CD4-positive, alpha-beta T cell treated with Interleukin-17A for 4 hours (primary cell): ENCODE measurements around the gene OR5A1.
"Not testable (repeated sequence)": the region's sequence is repeated elsewhere in the genome, so short reads cannot be mapped to it uniquely, and the experiment has no call there.

Experiments used
- DNase-seq: peaks from one replicate; pipeline ENCODE4 v3.0.0-alpha.2; 2020; ENCODE audit warnings: mixed read lengths

The OR5A1 gene

DNA sequence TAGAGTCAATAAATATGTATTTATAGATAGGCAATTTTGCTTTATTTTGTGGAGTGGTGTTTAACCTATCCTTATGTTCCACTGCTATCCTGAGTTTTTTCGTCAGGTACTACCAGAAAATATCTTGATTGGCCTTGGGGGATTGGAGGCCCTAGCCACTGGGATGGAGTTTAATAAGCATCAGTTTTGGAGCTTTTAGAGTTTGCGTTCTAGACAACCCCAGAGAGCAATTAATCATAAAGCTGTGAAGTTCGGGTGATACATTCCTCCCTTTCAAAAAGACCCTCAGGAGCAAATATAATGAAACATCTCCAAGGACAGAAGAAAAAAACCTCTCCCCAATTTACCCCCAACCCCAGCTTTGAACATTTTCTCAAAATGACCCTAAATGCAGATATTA lies at the start of gene OR5A1:
TSS of gene OR5A1 (plus strand) at position 301 of the 400 bp plus-strand sequence. CDS start 6,700 bp downstream, outside the sequence.
- no peak for DNase-seq

GRCh38 chr11:59394186-59394585 lies 42.1 kb upstream of the OR5A1 start:
- DNase-seq, result no peak

DNA sequence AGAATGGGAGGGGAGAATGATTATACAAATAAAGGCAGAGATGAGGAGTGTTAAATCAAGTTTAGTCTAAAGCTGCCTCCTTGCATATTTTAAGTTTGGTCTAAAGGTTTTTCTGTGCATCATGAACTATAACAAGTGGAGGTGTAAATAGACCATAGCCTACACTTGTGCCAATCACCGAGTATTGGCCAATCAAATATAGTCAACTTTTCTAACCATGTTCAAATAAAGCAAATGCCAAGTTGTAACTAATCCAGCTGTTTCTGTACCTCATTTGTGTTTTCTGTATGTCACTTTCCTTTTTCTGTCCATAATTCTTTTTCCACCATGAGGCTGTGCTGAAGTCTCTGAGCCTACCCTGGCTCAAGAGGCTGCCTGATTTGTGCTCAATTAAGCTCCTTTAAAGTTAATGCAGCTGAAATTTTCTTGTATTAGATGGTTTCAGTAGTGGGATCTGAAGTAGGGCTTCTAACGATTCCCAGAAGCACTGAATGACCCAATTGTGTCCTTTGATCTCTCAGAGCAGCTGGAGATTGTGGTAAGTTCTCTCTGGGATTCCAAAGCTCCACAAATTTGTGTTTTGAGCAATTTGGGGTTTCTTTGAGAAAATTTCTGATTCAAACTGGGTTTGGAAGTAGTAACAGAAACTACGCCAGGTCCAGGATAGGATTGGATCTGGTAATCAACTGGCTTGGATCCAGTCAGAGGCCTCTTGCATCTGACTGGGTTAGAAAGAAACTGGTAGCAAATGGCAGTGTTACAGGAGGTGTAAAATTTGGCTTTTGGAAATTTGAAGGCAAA lies 35.6 kb upstream of the OR5A1 start:
- DNase-seq, result no peak

DNA sequence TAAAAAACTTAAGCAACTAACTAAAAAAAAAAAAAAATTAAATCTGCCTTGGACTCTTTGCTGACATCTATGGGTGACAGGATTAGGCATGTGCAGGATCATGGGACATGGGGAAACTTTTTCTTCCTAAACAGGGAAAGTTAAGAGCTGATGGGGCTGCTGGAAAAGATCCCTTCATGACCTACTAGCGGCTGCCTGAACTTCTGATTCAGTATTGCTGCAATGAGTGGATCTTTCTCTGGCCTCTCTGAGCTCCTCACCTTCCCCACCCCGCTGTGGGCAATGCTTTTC lies 35.1 kb upstream of the OR5A1 start:
- no peak for DNase-seq

GRCh38 chr11:59403546-59403945 lies 32.7 kb upstream of the OR5A1 start:
- DNase-seq, result no peak

DNA sequence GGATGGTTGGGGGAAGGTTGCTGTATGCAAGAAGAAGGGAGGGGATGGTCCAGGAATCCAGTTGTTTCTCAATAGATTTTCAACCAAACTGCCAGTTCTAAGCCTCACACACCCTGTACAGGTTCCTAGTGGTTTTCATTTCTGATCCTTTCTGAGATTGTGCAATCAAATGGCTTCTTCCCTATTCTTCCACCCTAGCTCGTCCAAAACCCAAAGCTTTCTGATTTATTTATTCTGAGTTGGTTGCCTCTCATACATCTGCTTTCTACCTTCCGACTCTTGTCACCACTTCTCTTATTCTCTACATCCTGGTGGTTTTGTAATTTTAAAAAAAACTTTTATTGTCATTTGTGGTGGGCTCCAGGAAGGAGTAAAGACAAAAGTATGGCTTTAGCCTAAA lies 22.6 kb upstream of the OR5A1 start:
- no peak for DNase-seq

DNA sequence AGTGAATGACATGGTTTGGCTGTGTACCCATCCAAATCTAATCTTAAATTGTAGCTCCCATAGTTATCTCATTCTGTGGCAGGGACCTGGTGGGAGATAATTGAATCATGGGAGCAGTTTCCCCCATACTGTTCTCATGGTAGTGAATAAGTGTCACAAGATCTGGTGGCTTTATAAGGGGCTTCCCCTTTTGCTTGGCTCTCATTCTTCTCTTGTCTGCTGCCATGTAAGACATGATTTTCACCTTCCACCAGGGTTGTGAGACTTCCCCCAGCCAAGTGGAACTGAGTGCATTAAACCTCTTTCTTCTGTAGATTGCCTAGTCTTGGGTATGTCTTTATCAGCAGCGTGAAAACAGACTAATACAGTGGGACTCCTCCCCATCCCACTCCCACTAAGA lies 21.2 kb upstream of the OR5A1 start:
- DNase-seq, result no peak

GRCh38 chr11:59416613-59417012 lies 19.7 kb upstream of the OR5A1 start:
- DNase-seq, result no peak

GRCh38 chr11:59417023-59417422 lies 19.2 kb upstream of the OR5A1 start:
- DNase-seq, result no peak

GRCh38 chr11:59418156-59418555 lies 18.1 kb upstream of the OR5A1 start:
- no peak for DNase-seq

DNA sequence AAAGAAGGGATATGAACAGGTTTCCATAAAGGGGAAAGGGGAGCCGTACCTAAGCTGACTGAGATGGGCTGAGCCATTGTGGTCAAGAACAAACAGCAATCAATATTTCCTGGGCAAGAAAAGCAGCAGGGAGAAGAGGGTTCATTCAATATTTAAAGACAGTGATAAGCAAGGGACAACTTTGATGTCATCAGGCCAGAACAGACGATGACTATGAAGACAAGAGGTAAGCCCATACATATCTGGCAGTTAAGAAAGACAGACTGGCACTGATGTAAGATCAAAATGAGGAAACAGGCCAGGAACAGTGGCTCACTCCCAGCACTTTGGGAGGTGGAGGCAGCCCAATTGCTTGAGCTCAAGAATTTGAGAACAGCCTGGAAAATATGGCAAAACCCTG lies 12.4 kb upstream of the OR5A1 start:
- no peak for DNase-seq

DNA sequence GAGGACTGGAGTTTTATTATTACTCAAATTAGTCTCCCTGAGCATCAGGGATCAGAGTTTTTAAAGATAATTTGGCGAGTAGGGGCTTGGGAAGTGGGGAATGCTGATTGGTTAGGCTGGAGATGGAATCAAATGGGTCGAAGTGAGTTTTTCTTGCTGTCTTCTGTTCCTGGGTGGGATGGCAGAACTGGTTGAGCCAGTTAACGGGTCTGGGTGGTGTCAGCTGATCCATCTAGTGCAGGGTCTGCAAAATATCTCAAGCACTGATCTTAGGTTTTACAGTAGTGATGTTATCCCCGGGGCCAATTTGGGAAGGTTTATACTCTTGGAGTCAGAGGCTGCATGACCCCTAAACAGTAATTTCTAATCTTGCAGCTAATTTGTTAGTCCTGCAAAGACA lies 11.1 kb upstream of the OR5A1 start:
- no peak for DNase-seq

GRCh38 chr11:59426361-59427067 lies 9.8 kb upstream of the OR5A1 start, which contains the start of gene OR5A2:
Gene OR5A2 (minus strand): TSS chr11:59426413. CDS start chr11:59422953, 3,460 bp downstream.
- DNase-seq, result no peak

- DNase-seq, result no peak
These were observed 9.2 kb upstream of the OR5A1 start for GRCh38 chr11:59427068-59427382.

DNA sequence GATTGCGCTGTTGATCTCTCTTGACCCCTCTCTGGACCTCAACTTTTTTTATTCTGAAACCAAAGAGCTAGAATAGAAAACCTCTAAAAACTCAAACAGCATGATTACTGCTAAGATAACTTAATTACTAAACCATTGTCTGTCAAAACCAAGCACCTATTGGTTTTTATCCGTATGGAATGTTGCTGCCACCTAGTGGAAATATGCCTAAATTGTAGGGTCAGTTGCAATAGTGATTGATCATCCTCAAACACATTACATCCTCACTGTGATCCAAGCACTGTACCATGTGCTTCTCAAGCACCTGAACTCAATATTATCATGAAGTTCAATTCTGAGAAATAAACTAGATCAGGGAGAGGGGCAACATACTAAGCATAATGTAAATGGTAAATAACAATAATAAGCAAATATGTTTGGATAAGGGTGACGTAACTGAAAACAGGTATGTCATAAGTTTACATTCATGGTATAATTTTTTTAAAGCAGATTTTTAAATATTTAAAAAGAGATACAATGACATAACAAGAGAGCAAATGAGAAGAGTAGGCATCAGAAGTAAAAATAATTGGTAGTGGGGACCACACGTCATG lies 6.2 kb upstream of the OR5A1 start:
- DNase-seq, result peak; percentile 42

DNA sequence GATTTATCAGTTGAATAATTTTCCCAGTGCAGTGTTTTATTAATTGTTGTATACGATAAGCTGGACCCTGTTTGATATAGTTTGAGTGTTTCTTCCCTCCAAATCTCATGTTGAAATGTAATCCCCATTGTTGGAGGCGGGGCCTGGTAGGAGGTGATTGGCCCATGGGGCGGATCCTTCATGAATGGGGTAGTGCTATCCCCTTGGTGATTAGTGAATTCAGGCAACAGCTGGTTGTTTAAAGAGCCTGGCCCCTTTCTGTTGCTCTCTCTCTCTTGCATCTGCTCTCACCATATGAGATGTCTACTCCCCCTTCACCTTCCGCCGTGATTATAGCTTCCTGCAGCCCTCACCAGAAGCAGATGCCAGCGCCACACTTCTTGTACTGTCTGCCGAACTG lies 1.5 kb downstream of the OR5A1 start:
- no peak for DNase-seq

DNA sequence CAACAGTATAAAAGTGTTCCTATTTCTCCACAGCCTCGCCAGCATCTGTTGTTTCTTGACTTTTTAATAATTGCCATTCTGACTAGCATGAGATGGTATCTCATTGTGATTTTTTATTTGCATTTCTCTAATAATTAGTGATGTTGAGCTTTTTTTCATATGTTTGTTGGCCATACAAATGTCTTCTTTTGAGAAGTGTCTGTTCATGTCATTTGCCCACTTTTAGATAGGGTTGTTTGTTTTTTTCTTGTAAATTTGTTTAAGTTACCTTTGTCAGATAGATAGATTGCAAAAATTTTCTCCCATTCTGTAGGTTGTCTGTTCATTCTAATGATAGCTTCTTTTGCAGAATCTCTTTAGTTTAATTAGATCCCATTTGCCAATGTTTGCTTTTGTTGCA lies 9.4 kb downstream of the OR5A1 start:
- DNase-seq, result not testable (repeated sequence)

DNA sequence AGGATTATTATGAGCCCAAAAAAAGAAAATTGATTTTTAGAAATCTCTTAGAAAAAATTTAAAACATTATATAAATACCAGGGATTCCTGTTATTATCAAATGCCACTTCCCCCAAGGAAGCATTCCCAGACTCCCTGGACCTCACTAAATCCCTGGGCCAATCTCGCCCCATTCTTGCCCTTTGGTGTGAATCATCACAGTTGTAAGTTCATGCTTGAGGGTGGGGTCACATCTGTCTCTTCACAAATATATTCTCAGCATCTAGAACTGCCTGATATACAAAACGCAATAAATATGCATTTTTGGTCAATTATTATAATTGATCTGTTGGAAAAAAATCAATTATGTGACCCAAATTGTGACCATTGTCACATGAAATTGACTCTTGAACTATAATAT lies 12.2 kb downstream of the OR5A1 start:
- DNase-seq, result no peak

GRCh38 chr11:59456661-59457060 lies 20.4 kb downstream of the OR5A1 start, which contains the start of gene OR4D6:
Gene OR4D6 (plus strand): TSS chr11:59456961. CDS start chr11:59456961, 0 bp downstream.
- no peak for DNase-seq

DNA sequence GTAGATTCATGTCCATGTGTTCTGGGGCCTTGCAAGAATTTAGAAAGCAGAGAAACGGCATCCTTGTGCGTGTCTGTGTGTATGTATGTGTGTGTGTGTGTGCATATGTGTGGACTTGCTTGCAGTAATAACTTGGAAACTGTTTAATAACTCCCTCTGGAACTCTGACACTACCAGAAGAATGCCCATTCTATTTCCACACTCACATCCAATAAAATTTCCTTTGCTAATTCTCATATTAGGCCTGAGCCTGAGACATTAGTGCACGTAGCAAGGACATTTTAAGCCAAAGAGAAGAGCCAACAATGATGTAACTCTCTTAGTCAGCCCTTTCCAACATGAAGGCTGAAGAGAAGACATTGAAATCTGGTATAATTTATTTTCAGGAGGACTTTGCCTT lies 23.6 kb downstream of the OR5A1 start:
- no peak for DNase-seq

GRCh38 chr11:59463190-59463641 lies 26.9 kb downstream of the OR5A1 start:
- DNase-seq, result no peak

DNA sequence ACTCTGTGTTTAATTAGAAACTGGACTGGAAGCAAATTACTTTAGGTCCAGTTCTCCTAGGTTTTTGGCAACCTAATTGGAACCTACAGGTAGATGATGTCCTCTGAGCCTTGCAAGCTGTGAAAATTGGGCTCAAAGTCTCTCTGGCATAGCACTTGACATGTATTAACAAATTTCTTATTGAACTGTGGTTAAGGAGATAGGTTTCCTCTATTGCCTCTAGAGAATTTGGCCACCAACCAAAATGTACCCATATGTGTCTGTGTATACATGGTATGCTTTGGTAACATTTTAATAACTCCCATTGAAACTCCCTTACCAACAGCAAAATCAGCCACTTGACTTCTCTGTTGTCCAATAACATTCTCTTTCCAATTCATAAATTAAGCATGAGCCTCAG lies 36.7 kb downstream of the OR5A1 start, which contains the start of gene OR4D10:
TSS of gene OR4D10 (plus strand) at position 301 of the 400 bp plus-strand sequence. CDS start 4,115 bp downstream, outside the sequence.
- DNase-seq, result no peak

GRCh38 chr11:59475176-59475575 lies 38.9 kb downstream of the OR5A1 start:
- DNase-seq, result no peak

- no peak for DNase-seq
These were observed 43.6 kb downstream of the OR5A1 start for GRCh38 chr11:59479906-59480305.
